ENCODE data around the gene ISM1. TPM values are rescaled to one million over a fixed set of nuclear protein-coding genes. Genes with fewer than 3 reads are reported as not detected.

Gene ISM1
- polyA plus RNA-seq, 1 donor from 2014 or later = not detected

GRCh38 chr20:13336308-13337089 is 115.4 kb downstream of the ISM1 start:
- Histone ChIP-seq H3K9me3 (ENCODE audit: low read length) (no peaks in the 10 kb centered on the region), H3K9ac (ENCODE audit: low read length) (no peak overlapping the region), H2AFZ (ENCODE audit: low read depth, low read length) (no peak overlapping the region), H3F3A (ENCODE audit: insufficient read depth, low read length, poor library complexity, severe bottlenecking) (no peaks in the 10 kb centered on the region), H3K79me2 (replicated peaks; ENCODE audit: insufficient read depth, low read length) (no peaks in the 10 kb centered on the region), H3K27ac (ENCODE audit: low read length) (no peak overlapping the region), H3K36me3 (ENCODE audit: insufficient read depth, low read length) (no peaks in the 10 kb centered on the region), H3K27me3 (ENCODE audit: insufficient read depth, low read depth, low read length) (no peaks in the 10 kb centered on the region), H3K4me3 (ENCODE audit: low read length) (no peak overlapping the region), H3K4me2 (ENCODE audit: low read length) (no peak overlapping the region), H3K9me2 (ENCODE audit: insufficient read depth, low read length) (no peaks in the 10 kb centered on the region), H4K20me1 (ENCODE audit: insufficient read depth) (no peaks in the 10 kb centered on the region)
- no peak for TF ChIP-seq MXI1 (conservative IDR thresholded peaks at IDR 0.05; ENCODE audit: poor library complexity, severe bottlenecking)

GRCh38 chr20:13337090-13337784 is 116.2 kb downstream of the ISM1 start:
- Histone ChIP-seq H3K79me2 (replicated peaks; ENCODE audit: insufficient read depth, low read length) (no peaks in the 10 kb centered on the region), H3K9me3 (ENCODE audit: low read length) (no peaks in the 10 kb centered on the region), H3K4me2 (ENCODE audit: low read length) (no peak overlapping the region), H3K9ac (ENCODE audit: low read length) (no peak overlapping the region), H3K27ac (ENCODE audit: low read length) (no peak overlapping the region), H3K9me2 (ENCODE audit: insufficient read depth, low read length) (no peaks in the 10 kb centered on the region), H3K27me3 (ENCODE audit: insufficient read depth, low read depth, low read length) (no peaks in the 10 kb centered on the region), H3K36me3 (ENCODE audit: insufficient read depth, low read length) (no peaks in the 10 kb centered on the region), H4K20me1 (ENCODE audit: insufficient read depth) (no peaks in the 10 kb centered on the region), H3K4me3 (ENCODE audit: low read length) (no peak overlapping the region), H2AFZ (ENCODE audit: low read depth, low read length) (no peak overlapping the region), H3F3A (ENCODE audit: insufficient read depth, low read length, poor library complexity, severe bottlenecking) (no peaks in the 10 kb centered on the region)
- no peak for TF ChIP-seq EP300 (conservative IDR thresholded peaks at IDR 0.05; ENCODE audit: poor library complexity, severe bottlenecking)
- no peak for TF ChIP-seq POLR2AphosphoS5 (IDR thresholded peaks at IDR 0.05)
- TF ChIP-seq SMC3 (conservative IDR thresholded peaks at IDR 0.05; ENCODE audit: poor library complexity) = no peak
- TF ChIP-seq EZH2 (IDR thresholded peaks at IDR 0.05; ENCODE audit: borderline replicate concordance, insufficient read depth, low read length, poor library complexity, severe bottlenecking) = no peak
- TF ChIP-seq REST (IDR thresholded peaks at IDR 0.05; ENCODE audit: borderline replicate concordance) = no peak
- no peak for TF ChIP-seq TAF1 (IDR thresholded peaks at IDR 0.05; ENCODE audit: low read depth)
- TF ChIP-seq, protein P1, sequence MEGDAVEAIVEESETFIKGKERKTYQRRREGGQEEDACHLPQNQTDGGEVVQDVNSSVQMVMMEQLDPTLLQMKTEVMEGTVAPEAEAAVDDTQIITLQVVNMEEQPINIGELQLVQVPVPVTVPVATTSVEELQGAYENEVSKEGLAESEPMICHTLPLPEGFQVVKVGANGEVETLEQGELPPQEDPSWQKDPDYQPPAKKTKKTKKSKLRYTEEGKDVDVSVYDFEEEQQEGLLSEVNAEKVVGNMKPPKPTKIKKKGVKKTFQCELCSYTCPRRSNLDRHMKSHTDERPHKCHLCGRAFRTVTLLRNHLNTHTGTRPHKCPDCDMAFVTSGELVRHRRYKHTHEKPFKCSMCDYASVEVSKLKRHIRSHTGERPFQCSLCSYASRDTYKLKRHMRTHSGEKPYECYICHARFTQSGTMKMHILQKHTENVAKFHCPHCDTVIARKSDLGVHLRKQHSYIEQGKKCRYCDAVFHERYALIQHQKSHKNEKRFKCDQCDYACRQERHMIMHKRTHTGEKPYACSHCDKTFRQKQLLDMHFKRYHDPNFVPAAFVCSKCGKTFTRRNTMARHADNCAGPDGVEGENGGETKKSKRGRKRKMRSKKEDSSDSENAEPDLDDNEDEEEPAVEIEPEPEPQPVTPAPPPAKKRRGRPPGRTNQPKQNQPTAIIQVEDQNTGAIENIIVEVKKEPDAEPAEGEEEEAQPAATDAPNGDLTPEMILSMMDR (IDR thresholded peaks at IDR 0.05; ENCODE audit: poor library complexity, severe bottlenecking) = no peak
- TF ChIP-seq RAD21 (conservative IDR thresholded peaks at IDR 0.05) = no peak
- TF ChIP-seq MXI1 (conservative IDR thresholded peaks at IDR 0.05; ENCODE audit: poor library complexity, severe bottlenecking) = no peak

All from neural cell (in vitro differentiated cells).